Rectal smooth muscle tissue (tissue), 1 donor: Measurements from ENCODE around the gene GTPBP2.
"Not testable (repeated sequence)": the region's sequence is repeated elsewhere in the genome, so short reads cannot be mapped to it uniquely, and the experiment has no call there.

Source experiments
- H3K27ac ChIP-seq: one replicate; pipeline ENCODE4 v1.7.0; 2013; ENCODE audit warnings: low read depth, low read length, inconsistent platforms
- H3K27me3 ChIP-seq: one replicate; pipeline ENCODE4 v1.7.0; 2013; ENCODE audit warnings: low read length; ENCODE audit not compliant: control insufficient read depth, insufficient read depth
- H3K36me3 ChIP-seq: one replicate; pipeline ENCODE4 v1.7.0; 2013; ENCODE audit warnings: low read length; ENCODE audit not compliant: control insufficient read depth, insufficient read depth
- H3K4me1 ChIP-seq: one replicate; pipeline ENCODE4 v1.7.0; 2013; ENCODE audit warnings: low read length; ENCODE audit not compliant: control insufficient read depth, insufficient read depth
- H3K4me3 ChIP-seq: one replicate; pipeline ENCODE4 v1.7.0; 2013; ENCODE audit warnings: low read length
- H3K9ac ChIP-seq: one replicate; pipeline ENCODE4 v1.7.0; 2013; ENCODE audit warnings: low read length

The GTPBP2 gene

GRCh38 chr6:43669050-43669921, 40.2 kb upstream of the GTPBP2 start:
- Histone ChIP-seq H3K27me3 (peaks cover 1% of the 10 kb centered on the region), H3K4me3 (no peak overlapping the region), H3K9ac (no peak overlapping the region), H3K4me1 (peaks cover 23% of the 10 kb centered on the region), H3K36me3 (peaks cover 17% of the 10 kb centered on the region), H3K27ac (peak overlapping the region; percentile 53)

GRCh38 chr6:43668151-43669028, 39.3 kb upstream of the GTPBP2 start:
- Histone ChIP-seq H3K4me3 (no peak overlapping the region), H3K27me3 (peaks cover 1% of the 10 kb centered on the region), H3K36me3 (peaks cover 11% of the 10 kb centered on the region), H3K27ac (no peak overlapping the region), H3K9ac (no peak overlapping the region), H3K4me1 (peaks cover 23% of the 10 kb centered on the region)

- Histone ChIP-seq H3K36me3 (peaks cover 11% of the 10 kb centered on the region), H3K4me1 (peaks cover 23% of the 10 kb centered on the region), H3K27ac (no peak overlapping the region), H3K4me3 (no peak overlapping the region), H3K27me3 (peaks cover 1% of the 10 kb centered on the region), H3K9ac (no peak overlapping the region)
These were observed 38.4 kb upstream of the GTPBP2 start for GRCh38 chr6:43667245-43668150.

- no peak overlapping the region for H3K9ac ChIP-seq
- peaks cover 1% of the 10 kb centered on the region for H3K27me3 ChIP-seq
- peaks cover 8% of the 10 kb centered on the region for H3K36me3 ChIP-seq
- H3K27ac ChIP-seq: no peak overlapping the region
- H3K4me3 ChIP-seq: no peak overlapping the region
- peaks cover 23% of the 10 kb centered on the region for H3K4me1 ChIP-seq
These were observed 37.3 kb upstream of the GTPBP2 start for GRCh38 chr6:43666196-43666920.

DNA sequence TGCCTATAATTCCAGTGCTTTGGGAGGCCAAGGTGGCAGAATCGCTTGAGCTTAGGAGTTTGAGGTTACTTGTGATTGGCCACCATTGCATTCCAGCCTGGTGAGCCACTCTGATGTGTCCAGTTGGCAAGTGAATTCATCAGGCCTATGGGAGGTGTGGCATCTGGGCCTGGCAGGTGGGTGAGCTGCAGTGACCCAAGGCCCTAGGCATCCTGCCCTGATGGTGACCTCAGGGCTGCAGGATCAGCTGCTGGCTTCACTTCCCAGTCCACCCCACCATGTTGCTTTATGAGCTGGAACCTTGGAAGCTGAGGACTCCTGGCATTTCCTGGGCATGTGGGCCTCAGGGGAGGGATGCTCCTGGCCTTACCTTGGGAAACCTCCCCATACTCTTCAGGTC, 36.3 kb upstream of the GTPBP2 start:
- Histone ChIP-seq H3K27ac (no peak overlapping the region), H3K27me3 (peaks cover 1% of the 10 kb centered on the region), H3K36me3 (no peaks in the 10 kb centered on the region), H3K9ac (no peak overlapping the region), H3K4me1 (peaks cover 23% of the 10 kb centered on the region), H3K4me3 (no peak overlapping the region)

DNA sequence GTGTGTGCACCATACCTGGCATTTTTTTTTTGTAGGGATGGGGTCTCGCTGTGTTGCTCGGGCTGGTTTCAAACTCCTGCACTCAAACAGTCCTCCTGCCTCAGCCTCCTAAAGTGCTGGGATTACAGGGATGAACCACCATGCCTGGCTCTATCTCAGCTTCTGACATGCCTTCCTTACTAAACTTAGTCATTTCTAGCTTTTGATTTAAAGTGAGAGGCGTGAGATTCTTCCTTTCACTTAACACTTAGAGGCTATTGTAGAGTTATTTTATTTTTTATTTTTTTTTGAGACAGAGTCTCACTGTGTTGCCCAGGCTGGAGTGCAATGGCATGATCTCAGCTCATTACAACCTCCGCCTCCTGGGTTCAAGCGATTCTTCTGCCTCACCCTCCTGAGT, 33.9 kb upstream of the GTPBP2 start:
- H3K27me3 ChIP-seq, H3K27ac ChIP-seq, H3K4me1 ChIP-seq, H3K36me3 ChIP-seq, H3K4me3 ChIP-seq, H3K9ac ChIP-seq: not testable (repeated sequence)

DNA sequence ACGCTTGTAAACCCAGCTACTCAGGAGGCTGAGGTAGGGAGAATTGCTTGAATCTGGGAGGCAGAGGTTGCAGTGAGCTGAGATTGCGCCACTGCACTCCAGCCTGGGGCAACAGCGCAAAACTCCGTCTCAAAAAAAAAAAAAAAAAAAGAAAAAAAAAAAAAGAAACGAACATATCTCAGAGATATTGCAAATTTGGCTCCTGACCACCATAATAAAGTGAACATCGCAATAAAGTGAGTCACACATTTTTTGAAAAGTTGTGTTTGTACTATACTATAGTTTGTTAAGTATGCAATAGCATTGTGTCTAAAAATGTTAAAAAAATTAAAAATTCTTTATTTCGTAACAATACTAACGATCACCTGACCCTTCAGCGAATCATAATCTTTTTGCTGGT, 29.1 kb upstream of the GTPBP2 start:
- H3K36me3 ChIP-seq: no peaks in the 10 kb centered on the region
- H3K27ac ChIP-seq: no peak overlapping the region
- H3K4me3 ChIP-seq: no peak overlapping the region
- H3K27me3 ChIP-seq: no peaks in the 10 kb centered on the region
- H3K4me1 ChIP-seq: no peaks in the 10 kb centered on the region
- no peak overlapping the region for H3K9ac ChIP-seq

DNA sequence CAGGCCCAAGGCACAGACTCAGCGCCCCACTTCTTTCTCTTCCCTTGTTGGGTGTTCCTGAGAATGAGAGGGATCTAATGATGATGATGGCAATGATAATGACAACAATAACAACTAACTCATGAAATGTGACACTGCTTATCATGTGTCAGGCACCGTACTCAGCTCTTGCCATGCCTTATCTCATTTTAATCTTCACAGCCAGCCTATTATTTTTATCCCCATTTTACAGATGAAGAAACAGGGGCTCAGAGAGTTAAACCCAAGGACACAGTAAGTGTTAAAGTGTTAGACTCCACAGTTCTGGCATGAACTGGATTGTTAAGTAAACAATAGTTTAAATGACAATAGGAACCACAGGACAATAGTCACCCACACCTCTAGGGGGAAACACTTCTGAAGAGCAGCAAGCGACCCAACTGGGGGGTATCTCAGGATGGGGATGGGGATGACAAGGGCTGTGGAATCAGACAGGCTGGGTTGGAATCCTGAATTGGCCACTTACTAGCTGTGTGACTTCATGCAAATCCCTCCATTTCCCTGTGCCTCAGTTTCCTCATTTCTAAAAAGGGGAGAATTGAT, 28.2 kb upstream of the GTPBP2 start:
- Histone ChIP-seq H3K4me3 (no peak overlapping the region), H3K27me3 (no peaks in the 10 kb centered on the region), H3K4me1 (no peaks in the 10 kb centered on the region)

GRCh38 chr6:43652822-43653221, 23.8 kb upstream of the GTPBP2 start:
- not testable (repeated sequence) for H3K9ac ChIP-seq, H3K4me1 ChIP-seq, H3K36me3 ChIP-seq, H3K4me3 ChIP-seq, H3K27ac ChIP-seq, H3K27me3 ChIP-seq

More for the DNA sequence above, 28.2 kb upstream of the GTPBP2 start:
- H3K36me3 ChIP-seq: no peaks in the 10 kb centered on the region
- H3K27ac ChIP-seq: no peak overlapping the region
- H3K9ac ChIP-seq: no peak overlapping the region

DNA sequence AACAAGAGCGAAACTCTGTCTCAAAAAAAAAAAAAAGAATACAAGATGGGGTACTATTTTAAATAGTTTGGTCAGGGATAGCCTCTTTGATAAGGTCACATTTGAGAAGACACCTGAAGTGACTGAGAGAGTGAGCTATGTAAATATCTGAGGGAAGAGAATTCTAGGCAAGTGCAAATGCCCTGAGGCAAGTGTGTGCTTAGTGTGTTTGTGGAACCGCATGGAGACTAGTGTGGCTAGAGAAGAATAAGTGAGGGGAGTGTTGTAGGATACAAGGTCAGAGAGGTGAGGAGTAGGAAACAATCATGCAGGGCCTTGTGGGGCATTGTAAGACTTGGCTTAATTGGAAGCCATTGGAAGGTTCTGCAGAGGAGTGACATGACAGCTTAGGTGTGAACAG, 19.2 kb upstream of the GTPBP2 start:
- Histone ChIP-seq H3K27ac (no peak overlapping the region), H3K4me1 (no peaks in the 10 kb centered on the region), H3K9ac (no peak overlapping the region), H3K36me3 (no peaks in the 10 kb centered on the region), H3K4me3 (no peak overlapping the region), H3K27me3 (no peaks in the 10 kb centered on the region)

GRCh38 chr6:43647613-43648012, 18.5 kb upstream of the GTPBP2 start:
- Histone ChIP-seq H3K27ac (no peak overlapping the region), H3K4me1 (no peaks in the 10 kb centered on the region), H3K4me3 (no peak overlapping the region), H3K9ac (no peak overlapping the region), H3K27me3 (no peaks in the 10 kb centered on the region), H3K36me3 (no peaks in the 10 kb centered on the region)
